Measurements from ENCODE around the gene SRSF4. TPM values are rescaled to one million over a fixed set of nuclear protein-coding genes. Genes with fewer than 3 reads are reported as not detected.

The SRSF4 gene
- total and polyA plus RNA-seq, 2 of the 8 experiments (the other 6 are each of a cell fraction or from before 2014, with no cell fraction given), result 34.9 to 86.5 TPM

GRCh38 chr1:29200906-29201594 lies 19.4 kb upstream of the SRSF4 start (continued):
- TF ChIP-seq RFX5 (IDR thresholded peaks at IDR 0.05; ENCODE audit: borderline replicate concordance, low read depth, low read length), result no peak
- no peak for TF ChIP-seq ATF2 (IDR thresholded peaks at IDR 0.05; ENCODE audit: low read length)
- TF ChIP-seq RNF2 (IDR thresholded peaks at IDR 0.05; ENCODE audit: borderline replicate concordance, low read depth, low read length, missing control alignments, poor library complexity, severe bottlenecking), result no peak
- no peak for TF ChIP-seq RXRA (IDR thresholded peaks at IDR 0.05; ENCODE audit: insufficient read depth, low read depth, low read length)
- no peak for TF ChIP-seq MAX (IDR thresholded peaks at IDR 0.05)

All from H1 (cell line).